HEK293 (cell line): Measurements from ENCODE around the gene SLC17A9.

Experiments used
- CTCF ChIA-PET: fragments of 350-600 bp; formaldehyde crosslinking; extraction: SDS; loops from one replicate; lab custom pipeline; 2021; ENCODE audit warnings: antibody characterized with exemption; lab: Yijun Ruan, JAX
- POLR2A ChIA-PET: fragments of 300-600 bp; formaldehyde crosslinking; extraction: SDS; loops from one replicate; lab custom pipeline; 2020; ENCODE audit warnings: antibody characterized with exemption, inconsistent platforms; lab: Yijun Ruan, JAX
- H3K27ac ChIP-seq: fragments of 200-500 bp; sonication (Bioruptor generic); 2 replicates; pipeline ENCODE4 v1.5.1; 2014; ENCODE audit warnings: low read depth, low read length, control low read depth, inconsistent platforms; ENCODE audit errors: extremely low read depth
- H3K36me3 ChIP-seq, 2 experiments: fragments of 200-500 bp in 1 of 2; sonication (Bioruptor generic) in 1 of 2; 1 replicate in 1 of 2; 2 replicates in 1 of 2; pipeline ENCODE4 v1.5.1; 2014 to 2017; ENCODE audit warnings: inconsistent platforms in 2 of 2, low read length in 2 of 2; ENCODE audit not compliant: control insufficient read depth in 2 of 2, insufficient read depth in 1 of 2
- H3K4me1 ChIP-seq: fragments of 200-500 bp; sonication (Bioruptor generic); 2 replicates; pipeline ENCODE4 v1.5.1; 2014; ENCODE audit warnings: mild to moderate bottlenecking, low read length, inconsistent platforms; ENCODE audit not compliant: control insufficient read depth, insufficient read depth
- H3K4me3 ChIP-seq: 2 replicates; pipeline ENCODE4 v1.5.1; 2011; ENCODE audit warnings: low read depth, mild to moderate bottlenecking, control low read depth, low read length, moderate library complexity
- H3K9me3 ChIP-seq: fragments of 200-500 bp; sonication (Bioruptor generic); 2 replicates; pipeline ENCODE4 v1.5.1; 2014; ENCODE audit warnings: low read depth, low read length, inconsistent platforms; ENCODE audit not compliant: control insufficient read depth, insufficient read depth
- HIC1 ChIP-seq: fragments of 450-650 bp; formaldehyde crosslinking; IDR thresholded peaks from 2 replicates; pipeline ENCODE4 v1.5.1; 2016; ENCODE audit warnings: missing biosample characterization, missing genetic modification characterization
- HOXC10 ChIP-seq: sonication (generic); formaldehyde crosslinking; IDR thresholded peaks from 2 replicates; pipeline ENCODE4 v1.8.1; 2023; ENCODE audit warnings: mild to moderate bottlenecking, missing genetic modification reagents
- KLF1 ChIP-seq: fragments of 450-650 bp; formaldehyde crosslinking; IDR thresholded peaks from 2 replicates; pipeline ENCODE4 v1.5.1; 2016; ENCODE audit warnings: missing biosample characterization, missing genetic modification characterization
- KLF8 ChIP-seq: fragments of 450-650 bp; formaldehyde crosslinking; IDR thresholded peaks from 2 replicates; pipeline ENCODE4 v1.5.1; 2016; ENCODE audit warnings: missing biosample characterization, missing genetic modification characterization
- KLF9 ChIP-seq: fragments of 450-650 bp; formaldehyde crosslinking; IDR thresholded peaks from 2 replicates; pipeline ENCODE4 v1.5.1; 2016; ENCODE audit warnings: missing biosample characterization, missing genetic modification characterization, low read depth
- PRDM10 ChIP-seq: fragments of 450-650 bp; formaldehyde crosslinking; IDR thresholded peaks from 2 replicates; pipeline ENCODE4 v1.5.1; 2016; ENCODE audit warnings: missing biosample characterization, missing genetic modification characterization
- ZBTB6 ChIP-seq: fragments of 450-650 bp; formaldehyde crosslinking; IDR thresholded peaks from 2 replicates; pipeline ENCODE4 v1.5.1; 2017; ENCODE audit warnings: missing biosample characterization, missing genetic modification characterization
- ZFP41 ChIP-seq: fragments of 450-650 bp; formaldehyde crosslinking; IDR thresholded peaks from 2 replicates; pipeline ENCODE4 v1.5.1; 2016; ENCODE audit warnings: missing biosample characterization, missing genetic modification characterization, borderline replicate concordance
- ZIC2 ChIP-seq: fragments of 450-650 bp; formaldehyde crosslinking; IDR thresholded peaks from 2 replicates; pipeline ENCODE4 v1.5.1; 2016; ENCODE audit warnings: missing biosample characterization, missing genetic modification characterization
- ZNF121 ChIP-seq: fragments of 450-650 bp; formaldehyde crosslinking; IDR thresholded peaks from 2 replicates; pipeline ENCODE4 v1.5.1; 2016; ENCODE audit warnings: missing biosample characterization, missing genetic modification characterization
- ZNF157 ChIP-seq: fragments of 450-650 bp; formaldehyde crosslinking; IDR thresholded peaks from 2 replicates; pipeline ENCODE4 v1.5.1; 2016; ENCODE audit warnings: missing biosample characterization, missing genetic modification characterization
- ZNF169 ChIP-seq: fragments of 450-650 bp; formaldehyde crosslinking; IDR thresholded peaks from 2 replicates; pipeline ENCODE4 v1.5.1; 2016; ENCODE audit warnings: missing biosample characterization, missing genetic modification characterization
- ZNF18 ChIP-seq: fragments of 450-650 bp; formaldehyde crosslinking; IDR thresholded peaks from 2 replicates; pipeline ENCODE4 v1.5.1; 2016; ENCODE audit warnings: missing biosample characterization, missing genetic modification characterization
- ZNF24 ChIP-seq: fragments of 450-650 bp; formaldehyde crosslinking; IDR thresholded peaks from 2 replicates; pipeline ENCODE4 v1.5.1; 2016; ENCODE audit warnings: missing biosample characterization, missing genetic modification characterization
- ZNF266 ChIP-seq: fragments of 450-650 bp; formaldehyde crosslinking; IDR thresholded peaks from 2 replicates; pipeline ENCODE4 v1.5.1; 2016; ENCODE audit warnings: missing biosample characterization, missing genetic modification characterization, low read depth
- ZNF560 ChIP-seq: fragments of 450-650 bp; formaldehyde crosslinking; IDR thresholded peaks from 2 replicates; pipeline ENCODE4 v1.5.1; 2017; ENCODE audit warnings: missing biosample characterization, missing genetic modification characterization, borderline replicate concordance
- ZNF596 ChIP-seq: fragments of 450-650 bp; IDR thresholded peaks from 2 replicates; pipeline ENCODE4 v1.5.0; 2018; ENCODE audit warnings: missing biosample characterization, mild to moderate bottlenecking, missing genetic modification characterization, moderate library complexity
- ZNF623 ChIP-seq: fragments of 450-650 bp; formaldehyde crosslinking; IDR thresholded peaks from 2 replicates; pipeline ENCODE4 v1.5.1; 2016; ENCODE audit warnings: missing biosample characterization, missing genetic modification characterization
- ZNF654 ChIP-seq: fragments of 450-650 bp; formaldehyde crosslinking; IDR thresholded peaks from 2 replicates; pipeline ENCODE4 v1.5.1; 2016; ENCODE audit warnings: low read depth, missing biosample characterization, missing genetic modification characterization
- ZNF707 ChIP-seq: fragments of 450-650 bp; formaldehyde crosslinking; IDR thresholded peaks from 2 replicates; pipeline ENCODE4 v1.5.1; 2016; ENCODE audit warnings: missing biosample characterization, missing genetic modification characterization
- ZNF785 ChIP-seq: fragments of 450-650 bp; formaldehyde crosslinking; IDR thresholded peaks from 2 replicates; pipeline ENCODE4 v1.5.1; 2016; ENCODE audit warnings: missing biosample characterization, missing genetic modification characterization
- ZNF792 ChIP-seq: fragments of 450-650 bp; formaldehyde crosslinking; IDR thresholded peaks from 2 replicates; pipeline ENCODE4 v1.5.1; 2016; ENCODE audit warnings: missing biosample characterization, missing genetic modification characterization
- ZSCAN16 ChIP-seq: fragments of 450-650 bp; formaldehyde crosslinking; IDR thresholded peaks from 2 replicates; pipeline ENCODE4 v1.5.1; 2016; ENCODE audit warnings: missing biosample characterization, missing genetic modification characterization
- TF ChIP-seq, protein P1 (sequence below): fragments of 450-650 bp; formaldehyde crosslinking; IDR thresholded peaks from 2 replicates; pipeline ENCODE4 v1.5.1; 2016; ENCODE audit warnings: missing biosample characterization, missing genetic modification characterization, borderline replicate concordance

The SLC17A9 gene

GRCh38 chr20:62977613-62978560, 25.4 kb downstream of the SLC17A9 start:
- Histone ChIP-seq H3K4me3 (no peak overlapping the region), H3K4me1 (no peaks in the 10 kb centered on the region), H3K9me3 (no peaks in the 10 kb centered on the region), H3K36me3 (no peaks in the 10 kb centered on the region), H3K27ac (no peak overlapping the region)
- TF ChIP-seq ZIC2 (tag by site-specific recombination) (0 out of 2 replicates have a peak, but pooled peaks have one; percentile 16), KLF1 (tag by site-specific recombination) (peak; percentile 87), HIC1 (tag by site-specific recombination) (peak; percentile 35; the same call in 1 of the 2 replicates), KLF9 (peak; percentile 90), ZNF654 (tag by site-specific recombination) (no peak), KLF8 (0 out of 2 replicates have a peak, but pooled peaks have one; percentile 33)
- ChIA-PET CTCF (interaction anchor here (1.3 kb wide), 1 partner anchor 31 kb away, joined by 5 read pairs; no protein-coding TSS in a partner anchor), POLR2A (no interaction called here)

GRCh38 chr20:62978561-62978943, 26.0 kb downstream of the SLC17A9 start:
- POLR2A ChIA-PET: no interaction called here
- H3K9me3 ChIP-seq: no peaks in the 10 kb centered on the region
- no peaks in the 10 kb centered on the region for H3K4me1 ChIP-seq
- H3K4me3 ChIP-seq: no peak overlapping the region
- CTCF ChIA-PET: no interaction called here
- no peak overlapping the region for H3K27ac ChIP-seq
- TF ChIP-seq PRDM10 (tag by site-specific recombination) (no peak), ZNF560 (no peak), ZNF266 (tag by site-specific recombination) (no peak), ZNF24 (no peak), ZNF623 (tag by site-specific recombination) (no peak), ZNF169 (no peak), ZNF785 (tag by site-specific recombination) (no peak), ZNF157 (tag by site-specific recombination) (no peak), ZNF792 (tag by site-specific recombination) (no peak), ZNF596 (tag by site-specific recombination) (no peak), ZNF707 (no peak), ZNF121 (no peak), ZBTB6 (tag by site-specific recombination) (no peak), ZSCAN16 (tag by site-specific recombination) (no peak), ZFP41 (no peak), ZNF18 (tag by site-specific recombination) (no peak), HOXC10 (CRISPR knock-in tag) (no peak)
- TF ChIP-seq, protein P1, sequence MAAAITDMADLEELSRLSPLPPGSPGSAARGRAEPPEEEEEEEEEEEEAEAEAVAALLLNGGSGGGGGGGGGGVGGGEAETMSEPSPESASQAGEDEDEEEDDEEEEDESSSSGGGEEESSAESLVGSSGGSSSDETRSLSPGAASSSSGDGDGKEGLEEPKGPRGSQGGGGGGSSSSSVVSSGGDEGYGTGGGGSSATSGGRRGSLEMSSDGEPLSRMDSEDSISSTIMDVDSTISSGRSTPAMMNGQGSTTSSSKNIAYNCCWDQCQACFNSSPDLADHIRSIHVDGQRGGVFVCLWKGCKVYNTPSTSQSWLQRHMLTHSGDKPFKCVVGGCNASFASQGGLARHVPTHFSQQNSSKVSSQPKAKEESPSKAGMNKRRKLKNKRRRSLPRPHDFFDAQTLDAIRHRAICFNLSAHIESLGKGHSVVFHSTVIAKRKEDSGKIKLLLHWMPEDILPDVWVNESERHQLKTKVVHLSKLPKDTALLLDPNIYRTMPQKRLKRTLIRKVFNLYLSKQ (tag by site-specific recombination): no peak
- H3K36me3 ChIP-seq: no peaks in the 10 kb centered on the region
